ENCODE data around the gene KIF24. TPM values are rescaled to one million over a fixed set of nuclear protein-coding genes. Genes with fewer than 3 reads are reported as not detected.

Gene KIF24
- total and polyA plus RNA-seq, 10 donors: 0.15 to 1.8 (median 0.64) TPM

GRCh38 chr9:34326690-34327089 lies 2.4 kb downstream of the KIF24 start:
- no peaks in the 10 kb centered on the region for H3K36me3 ChIP-seq
- DNase-seq: no peak
- no peak overlapping the region for H3K27ac ChIP-seq
- intact Hi-C loops (cut with DNase I; ENCODE audit: low total_unique reads): no loop called here
- 50 to 69% (median 61%) methylated on average over 1 of the region's 1 CpG for WGBS, 5 donors
- H3K9me3 ChIP-seq: no peaks in the 10 kb centered on the region
- no peak for TF ChIP-seq POLR2A (IDR thresholded peaks at IDR 0.05)
- TF ChIP-seq, protein P1, sequence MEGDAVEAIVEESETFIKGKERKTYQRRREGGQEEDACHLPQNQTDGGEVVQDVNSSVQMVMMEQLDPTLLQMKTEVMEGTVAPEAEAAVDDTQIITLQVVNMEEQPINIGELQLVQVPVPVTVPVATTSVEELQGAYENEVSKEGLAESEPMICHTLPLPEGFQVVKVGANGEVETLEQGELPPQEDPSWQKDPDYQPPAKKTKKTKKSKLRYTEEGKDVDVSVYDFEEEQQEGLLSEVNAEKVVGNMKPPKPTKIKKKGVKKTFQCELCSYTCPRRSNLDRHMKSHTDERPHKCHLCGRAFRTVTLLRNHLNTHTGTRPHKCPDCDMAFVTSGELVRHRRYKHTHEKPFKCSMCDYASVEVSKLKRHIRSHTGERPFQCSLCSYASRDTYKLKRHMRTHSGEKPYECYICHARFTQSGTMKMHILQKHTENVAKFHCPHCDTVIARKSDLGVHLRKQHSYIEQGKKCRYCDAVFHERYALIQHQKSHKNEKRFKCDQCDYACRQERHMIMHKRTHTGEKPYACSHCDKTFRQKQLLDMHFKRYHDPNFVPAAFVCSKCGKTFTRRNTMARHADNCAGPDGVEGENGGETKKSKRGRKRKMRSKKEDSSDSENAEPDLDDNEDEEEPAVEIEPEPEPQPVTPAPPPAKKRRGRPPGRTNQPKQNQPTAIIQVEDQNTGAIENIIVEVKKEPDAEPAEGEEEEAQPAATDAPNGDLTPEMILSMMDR (IDR thresholded peaks at IDR 0.05 in 8 of 11, conservative IDR thresholded peaks at IDR 0.05 in 3 of 11): no peak
- no peak for TF ChIP-seq POLR2AphosphoS5 (IDR thresholded peaks at IDR 0.05)
- no peaks in the 10 kb centered on the region for H3K27me3 ChIP-seq (replicated peaks in 1 of 7)
- H3K4me1 ChIP-seq: peaks cover 4 to 40% (median 27%) of the 10 kb centered on the region in 6 donors
- no peak overlapping the region for H3K4me3 ChIP-seq

DNA sequence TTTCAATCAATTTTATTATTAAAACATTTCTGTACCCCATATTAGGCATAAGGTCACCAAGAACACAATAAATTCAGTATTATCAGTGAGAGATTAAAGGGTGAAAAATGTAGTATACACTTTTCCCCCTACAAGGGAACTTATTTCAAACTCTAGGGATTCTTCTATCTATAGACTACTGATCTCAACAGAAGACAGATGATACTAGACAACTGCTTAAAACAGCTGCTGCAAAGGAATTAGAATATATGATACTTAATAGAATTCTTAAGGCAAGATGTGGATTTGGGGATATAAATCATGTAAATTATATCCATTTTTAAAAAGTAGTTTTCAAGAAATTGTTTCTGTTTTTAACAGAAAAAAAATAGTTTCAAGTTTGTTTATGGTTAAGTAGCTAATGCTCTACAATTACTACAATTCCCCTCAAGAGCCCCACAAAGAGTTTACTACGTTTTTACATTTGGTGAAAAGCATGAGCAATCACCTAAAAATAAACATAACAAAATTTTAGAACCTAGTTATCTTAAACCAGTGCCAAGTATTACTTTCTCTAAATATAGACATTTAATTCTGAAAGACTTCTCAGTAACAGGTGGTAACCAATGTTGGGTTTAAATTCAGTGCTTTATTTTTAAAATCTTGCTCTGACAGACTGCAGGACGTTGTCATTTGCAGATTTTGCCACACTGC lies 6.0 kb downstream of the KIF24 start:
- DNase-seq: no peak
- intact Hi-C loops (cut with DNase I; ENCODE audit: low total_unique reads): no loop called here
- 67 to 84% (median 71%) methylated on average over 2 of the region's 2 CpGs for WGBS, 5 donors
- Histone ChIP-seq H3K4me3 (no peak overlapping the region), H3K36me3 (no peaks in the 10 kb centered on the region), H3K4me1 (peaks cover 0 to 11% (median 1%) of the 10 kb centered on the region in 6 donors), H3K27ac (no peak overlapping the region), H3K27me3 (replicated peaks in 1 of 7) (no peaks in the 10 kb centered on the region), H3K9me3 (no peaks in the 10 kb centered on the region)
- no peak for TF ChIP-seq POLR2A (IDR thresholded peaks at IDR 0.05)
- TF ChIP-seq, protein P1 (IDR thresholded peaks at IDR 0.05 in 8 of 11, conservative IDR thresholded peaks at IDR 0.05 in 3 of 11): no peak

DNA sequence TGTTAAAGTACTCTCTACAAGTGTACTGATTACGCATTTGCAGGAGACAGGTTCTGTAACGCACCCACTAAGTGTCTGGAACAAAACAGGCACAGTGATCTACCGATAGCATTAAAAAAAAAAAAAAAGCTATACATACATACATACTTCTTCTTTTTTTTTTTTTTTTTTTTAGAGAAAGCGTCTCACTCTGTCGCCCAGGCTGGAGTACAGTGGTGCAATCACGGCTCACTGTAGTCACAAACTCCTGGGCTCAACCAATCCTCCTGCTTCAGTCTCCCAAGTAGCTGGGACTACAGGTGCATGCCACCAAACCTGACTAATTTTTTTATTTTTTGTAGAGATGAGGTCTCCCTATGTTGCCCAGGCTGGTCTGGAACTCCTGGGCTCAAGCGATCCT lies 7.6 kb downstream of the KIF24 start:
- 66 to 82% (median 80%) methylated on average over 7 of the region's 7 CpGs for WGBS, 5 donors
- intact Hi-C loops (cut with DNase I; ENCODE audit: low total_unique reads): no loop called here

GRCh38 chr9:34318163-34318790 lies 10.8 kb downstream of the KIF24 start:
- TF ChIP-seq, protein P1 (IDR thresholded peaks at IDR 0.05 in 8 of 11, conservative IDR thresholded peaks at IDR 0.05 in 3 of 11): no peak
- TF ChIP-seq POLR2AphosphoS5 (IDR thresholded peaks at IDR 0.05) (no peak), POLR2A (IDR thresholded peaks at IDR 0.05) (no peak)
- Histone ChIP-seq H3K4me1 (no peaks in the 10 kb centered on the region), H3K4me3 (no peak overlapping the region), H3K36me3 (no peaks in the 10 kb centered on the region), H3K9me3 (no peaks in the 10 kb centered on the region), H3K27me3 (replicated peaks in 1 of 7) (no peaks in the 10 kb centered on the region), H3K27ac (no peak overlapping the region)
- DNase-seq: no peak
- intact Hi-C loops (cut with DNase I; ENCODE audit: low total_unique reads): no loop called here
- WGBS, 5 donors: 95 to 97% (median 96%) methylated on average over 31 to 44 of the region's 44 CpGs

More for the DNA sequence above, 7.6 kb downstream of the KIF24 start:
- Histone ChIP-seq H3K4me3 (no peak overlapping the region), H3K27ac (no peak overlapping the region), H3K36me3 (no peaks in the 10 kb centered on the region), H3K27me3 (replicated peaks in 1 of 7) (no peaks in the 10 kb centered on the region), H3K9me3 (no peaks in the 10 kb centered on the region), H3K4me1 (peaks cover 0 to 6% (median 0%) of the 10 kb centered on the region in 6 donors)
- no peak for DNase-seq
- TF ChIP-seq, protein P1 (IDR thresholded peaks at IDR 0.05 in 8 of 11, conservative IDR thresholded peaks at IDR 0.05 in 3 of 11): no peak
- TF ChIP-seq POLR2AphosphoS5 (IDR thresholded peaks at IDR 0.05) (no peak), POLR2A (IDR thresholded peaks at IDR 0.05) (no peak)
